Measurements from ENCODE around the gene SLC9A9. TPM values are rescaled to one million over a fixed set of nuclear protein-coding genes. Genes with fewer than 3 reads are reported as not detected.
"Not testable (repeated sequence)": the region's sequence is repeated elsewhere in the genome, so short reads cannot be mapped to it uniquely, and the experiment has no call there.

The SLC9A9 gene
- total RNA-seq, 1 donor: 15.1 TPM

GRCh38 chr3:143450632-143451031 lies 397.6 kb downstream of the SLC9A9 start:
- Histone ChIP-seq H3K27me3 (ENCODE audit: insufficient read depth, low read length) (no peaks in the 10 kb centered on the region), H3K4me3 (ENCODE audit: low read length) (no peak overlapping the region), H3K4me1 (ENCODE audit: insufficient read depth, low read length) (no peaks in the 10 kb centered on the region), H3K9me3 (ENCODE audit: low read depth, low read length) (no peaks in the 10 kb centered on the region)

GRCh38 chr3:143447491-143447890 lies 400.8 kb downstream of the SLC9A9 start:
- Histone ChIP-seq H3K4me1 (ENCODE audit: insufficient read depth, low read length) (peaks cover 22% of the 10 kb centered on the region), H3K9me3 (ENCODE audit: low read depth, low read length) (no peaks in the 10 kb centered on the region), H3K27me3 (ENCODE audit: insufficient read depth, low read length) (no peaks in the 10 kb centered on the region), H3K4me3 (ENCODE audit: low read length) (no peak overlapping the region)

DNA sequence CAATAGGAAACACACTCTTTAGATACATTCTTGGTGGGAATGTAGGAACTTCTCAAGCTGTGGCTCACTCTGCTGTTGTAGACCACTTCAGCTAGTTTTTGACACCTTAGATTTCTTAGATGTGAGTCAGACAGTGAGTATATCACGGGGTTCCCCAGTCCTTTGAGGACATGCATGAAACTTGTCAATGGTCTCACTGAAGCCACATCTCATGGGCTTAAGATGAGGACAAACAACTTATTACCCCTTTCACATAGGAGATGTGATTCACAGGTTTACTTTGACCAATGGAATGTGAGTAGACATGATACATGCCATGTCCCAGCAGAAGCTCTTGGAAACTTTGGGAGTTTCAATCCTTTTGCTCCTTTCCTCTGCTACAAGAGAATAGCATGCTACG lies 403.1 kb downstream of the SLC9A9 start:
- Histone ChIP-seq H3K27me3 (ENCODE audit: insufficient read depth, low read length) (no peaks in the 10 kb centered on the region), H3K4me3 (ENCODE audit: low read length) (no peak overlapping the region), H3K4me1 (ENCODE audit: insufficient read depth, low read length) (peaks cover 22% of the 10 kb centered on the region), H3K9me3 (ENCODE audit: low read depth, low read length) (no peaks in the 10 kb centered on the region)

GRCh38 chr3:143443851-143444331 lies 404.4 kb downstream of the SLC9A9 start:
- peaks cover 22% of the 10 kb centered on the region for H3K4me1 ChIP-seq (ENCODE audit: insufficient read depth, low read length)
- no peaks in the 10 kb centered on the region for H3K9me3 ChIP-seq (ENCODE audit: low read depth, low read length)
- no peaks in the 10 kb centered on the region for H3K27me3 ChIP-seq (ENCODE audit: insufficient read depth, low read length)
- H3K4me3 ChIP-seq (ENCODE audit: low read length): no peak overlapping the region

DNA sequence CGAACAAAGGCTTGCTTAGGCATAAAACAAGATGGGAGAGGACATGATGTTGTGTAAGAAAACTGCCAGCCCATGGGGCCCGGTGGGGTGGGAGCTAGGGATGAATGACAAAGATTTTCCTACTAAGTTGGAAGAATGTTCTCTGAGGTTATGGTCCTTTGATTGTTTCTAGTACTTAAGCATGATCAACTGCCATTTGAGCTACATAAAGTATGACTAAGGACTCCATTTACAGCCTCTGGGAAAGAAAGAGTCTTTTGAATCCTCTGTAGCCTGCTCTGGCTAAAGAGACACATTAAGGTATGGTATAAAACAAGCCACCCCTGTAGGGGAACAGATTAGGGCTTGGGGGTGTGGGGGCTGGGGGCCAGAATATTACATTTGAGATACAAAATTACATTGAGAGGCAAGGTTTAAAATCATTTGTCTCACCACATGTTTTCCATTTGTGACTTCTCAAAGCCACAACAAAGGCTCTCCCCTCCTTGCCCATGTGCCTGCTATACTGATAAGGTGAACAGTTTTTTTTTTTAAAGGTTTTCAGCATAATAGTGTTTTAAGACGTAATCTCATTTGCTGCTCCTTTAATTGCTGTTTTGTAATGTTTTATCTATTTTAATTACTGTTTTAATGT lies 405.3 kb downstream of the SLC9A9 start:
- peaks cover 22% of the 10 kb centered on the region for H3K4me1 ChIP-seq (ENCODE audit: insufficient read depth, low read length)
- no peaks in the 10 kb centered on the region for H3K27me3 ChIP-seq (ENCODE audit: insufficient read depth, low read length)
- no peak overlapping the region for H3K4me3 ChIP-seq (ENCODE audit: low read length)
- H3K9me3 ChIP-seq (ENCODE audit: low read depth, low read length): no peaks in the 10 kb centered on the region

DNA sequence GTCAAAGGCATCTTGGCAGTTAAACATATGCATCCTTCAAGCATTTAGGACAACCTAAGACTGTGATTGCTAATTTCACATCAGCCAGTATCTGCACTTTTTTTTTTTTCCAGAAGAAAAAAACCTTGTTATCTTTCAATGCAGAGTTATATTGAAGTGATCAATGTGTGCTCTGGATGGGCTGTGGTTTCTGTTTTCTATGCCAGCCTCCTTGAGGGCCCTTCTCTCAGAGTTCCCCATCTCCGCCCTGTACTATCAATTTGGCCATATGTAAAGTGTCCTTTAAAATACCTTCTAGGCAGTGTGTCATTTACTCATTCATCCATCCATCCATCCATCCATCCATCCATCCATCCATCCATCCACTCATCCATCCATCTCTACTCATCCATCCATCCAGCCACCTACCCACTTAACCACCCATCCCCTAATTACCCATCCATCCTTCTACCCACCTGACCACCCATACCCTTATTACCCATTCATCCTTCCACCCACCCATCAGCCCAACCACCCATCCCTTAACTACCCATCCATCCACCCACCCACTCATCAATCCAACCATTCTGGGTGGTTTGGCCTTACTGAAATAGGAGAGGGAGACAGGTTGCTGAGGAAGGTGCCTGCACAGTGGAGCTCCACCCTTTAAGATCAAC lies 406.6 kb downstream of the SLC9A9 start:
- peaks cover 22% of the 10 kb centered on the region for H3K4me1 ChIP-seq (ENCODE audit: insufficient read depth, low read length)
- no peaks in the 10 kb centered on the region for H3K27me3 ChIP-seq (ENCODE audit: insufficient read depth, low read length)
- H3K9me3 ChIP-seq (ENCODE audit: low read depth, low read length): no peaks in the 10 kb centered on the region
- no peak overlapping the region for H3K4me3 ChIP-seq (ENCODE audit: low read length)

- Histone ChIP-seq H3K9me3 (ENCODE audit: low read depth, low read length) (no peaks in the 10 kb centered on the region), H3K27me3 (ENCODE audit: insufficient read depth, low read length) (no peaks in the 10 kb centered on the region), H3K4me1 (ENCODE audit: insufficient read depth, low read length) (peaks cover 18% of the 10 kb centered on the region), H3K4me3 (ENCODE audit: low read length) (no peak overlapping the region)
Measured at GRCh38 chr3:143439817-143440216, 408.5 kb downstream of the SLC9A9 start.

DNA sequence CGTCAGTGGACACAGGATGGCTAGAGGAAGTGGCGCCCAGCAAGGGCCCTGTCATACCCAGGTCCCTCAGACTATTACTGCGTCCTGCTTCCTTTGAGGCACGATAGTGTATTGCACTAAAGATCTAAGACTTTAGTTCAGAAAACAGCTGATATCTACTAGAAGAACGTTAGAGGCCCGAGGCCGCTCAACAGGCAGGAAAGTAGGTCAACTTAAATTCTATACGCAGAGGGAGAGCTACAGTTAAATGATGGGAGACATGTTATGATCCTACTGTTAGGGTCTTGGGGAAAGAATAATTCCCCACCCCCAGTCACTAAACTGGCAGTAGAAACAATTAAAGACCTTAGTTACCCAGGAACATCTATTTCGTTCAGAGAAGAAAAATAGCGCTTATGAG lies 410.9 kb downstream of the SLC9A9 start:
- Histone ChIP-seq H3K9me3 (ENCODE audit: low read depth, low read length) (no peaks in the 10 kb centered on the region), H3K4me1 (ENCODE audit: insufficient read depth, low read length) (no peaks in the 10 kb centered on the region), H3K4me3 (ENCODE audit: low read length) (no peak overlapping the region)

GRCh38 chr3:143436231-143436930 lies 411.9 kb downstream of the SLC9A9 start:
- Histone ChIP-seq H3K9me3 (ENCODE audit: low read depth, low read length) (no peaks in the 10 kb centered on the region), H3K27me3 (ENCODE audit: insufficient read depth, low read length) (no peaks in the 10 kb centered on the region), H3K4me3 (ENCODE audit: low read length) (no peak overlapping the region), H3K4me1 (ENCODE audit: insufficient read depth, low read length) (no peaks in the 10 kb centered on the region)

More for the DNA sequence above, 410.9 kb downstream of the SLC9A9 start:
- no peaks in the 10 kb centered on the region for H3K27me3 ChIP-seq (ENCODE audit: insufficient read depth, low read length)

- Histone ChIP-seq H3K4me1 (ENCODE audit: insufficient read depth, low read length) (peaks cover 19% of the 10 kb centered on the region), H3K9me3 (ENCODE audit: low read depth, low read length) (no peaks in the 10 kb centered on the region), H3K27me3 (ENCODE audit: insufficient read depth, low read length) (no peaks in the 10 kb centered on the region), H3K4me3 (ENCODE audit: low read length) (no peak overlapping the region)
Measured at GRCh38 chr3:143433787-143434378, 414.4 kb downstream of the SLC9A9 start.

GRCh38 chr3:143431298-143431697 lies 417.0 kb downstream of the SLC9A9 start:
- H3K4me3 ChIP-seq (ENCODE audit: low read length); H3K9me3 ChIP-seq (ENCODE audit: low read depth, low read length); H3K27me3 ChIP-seq (ENCODE audit: insufficient read depth, low read length): not testable (repeated sequence)
- H3K4me1 ChIP-seq (ENCODE audit: insufficient read depth, low read length): peaks cover 34% of the 10 kb centered on the region

DNA sequence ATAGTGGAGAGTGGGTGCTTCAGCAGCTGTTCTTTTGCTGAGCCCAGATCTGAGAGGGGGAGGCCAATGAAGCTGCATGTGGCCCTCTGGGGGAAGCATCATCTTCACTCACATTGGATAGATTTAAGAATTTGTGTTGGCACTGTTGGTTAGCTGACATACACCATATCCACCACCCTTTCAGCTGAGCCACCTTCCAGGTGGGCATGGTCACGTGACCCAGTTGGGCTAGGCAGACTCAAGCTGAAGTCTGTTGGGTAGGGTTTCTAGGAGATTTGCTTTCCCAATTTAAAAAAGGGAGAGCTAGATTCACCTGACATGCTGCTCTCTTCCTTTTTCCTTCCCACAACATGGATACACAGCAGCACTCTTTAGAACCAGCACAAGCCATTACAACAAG lies 417.7 kb downstream of the SLC9A9 start:
- no peaks in the 10 kb centered on the region for H3K27me3 ChIP-seq (ENCODE audit: insufficient read depth, low read length)
- H3K4me3 ChIP-seq (ENCODE audit: low read length): no peak overlapping the region
- peaks cover 34% of the 10 kb centered on the region for H3K4me1 ChIP-seq (ENCODE audit: insufficient read depth, low read length)
- H3K9me3 ChIP-seq (ENCODE audit: low read depth, low read length): no peaks in the 10 kb centered on the region

DNA sequence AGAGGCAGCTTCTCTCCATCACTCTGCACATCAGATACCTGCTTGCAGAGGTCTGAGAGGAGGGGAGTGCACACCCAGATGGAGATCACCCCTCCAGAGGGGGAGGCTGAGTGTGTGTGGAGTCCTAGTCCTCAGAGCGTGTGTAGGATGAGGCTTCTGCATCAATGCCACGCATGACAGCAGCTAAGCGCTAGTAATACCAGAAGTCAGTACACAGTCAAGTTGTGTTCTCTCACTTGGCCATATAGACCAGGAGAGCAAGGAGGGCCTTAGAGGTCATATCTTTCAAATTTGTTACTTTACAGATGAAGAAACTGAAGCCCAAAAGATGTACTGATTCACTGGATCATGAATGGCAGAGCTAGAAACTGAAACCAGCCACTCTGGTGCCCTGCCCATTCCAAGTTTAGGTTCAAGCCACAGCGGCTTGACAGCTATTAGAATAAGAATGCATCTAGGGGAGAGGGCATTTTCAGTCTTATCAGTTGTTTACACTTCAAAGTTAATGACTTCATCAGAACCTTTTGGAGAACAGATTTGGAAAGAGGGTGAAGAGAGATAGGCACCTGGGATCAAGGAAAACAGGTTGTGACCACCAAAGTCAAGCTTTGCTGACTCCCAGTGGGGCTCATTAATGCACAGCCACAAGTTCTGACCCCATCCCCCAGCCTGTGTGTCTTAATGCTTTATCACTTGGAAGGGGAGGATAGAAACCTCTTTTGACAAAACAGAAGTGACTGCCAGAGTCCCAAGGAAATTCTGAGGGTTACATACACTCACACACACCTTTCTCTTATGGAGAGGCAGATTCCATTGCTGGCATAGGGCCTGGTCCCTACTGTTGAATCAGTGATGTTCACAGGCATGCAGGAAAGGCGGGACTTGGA lies 418.4 kb downstream of the SLC9A9 start:
- peaks cover 34% of the 10 kb centered on the region for H3K4me1 ChIP-seq (ENCODE audit: insufficient read depth, low read length)

GRCh38 chr3:143428294-143428693 lies 420.0 kb downstream of the SLC9A9 start:
- H3K27me3 ChIP-seq (ENCODE audit: insufficient read depth, low read length): no peaks in the 10 kb centered on the region
- H3K9me3 ChIP-seq (ENCODE audit: low read depth, low read length): no peaks in the 10 kb centered on the region
- H3K4me1 ChIP-seq (ENCODE audit: insufficient read depth, low read length): peaks cover 46% of the 10 kb centered on the region
- no peak overlapping the region for H3K4me3 ChIP-seq (ENCODE audit: low read length)

More for the DNA sequence above, 418.4 kb downstream of the SLC9A9 start:
- H3K4me3 ChIP-seq (ENCODE audit: low read length): no peak overlapping the region
- no peaks in the 10 kb centered on the region for H3K27me3 ChIP-seq (ENCODE audit: insufficient read depth, low read length)
- no peaks in the 10 kb centered on the region for H3K9me3 ChIP-seq (ENCODE audit: low read depth, low read length)
